Measurements from ENCODE around the gene APOA4.

GRCh38 chr11:116828632-116829524 lies 5.8 kb upstream of the APOA4 start:
- no peak for TF ChIP-seq CTCF (IDR thresholded peaks at IDR 0.05)
- peak in 1 of 2 experiments; percentile 39; a peak in 1 of 4 replicates for TF ChIP-seq EP300 (IDR thresholded peaks at IDR 0.05; ENCODE audit: borderline replicate concordance in 1 of 2, low read depth in 1 of 2, low read length in 1 of 2)
- TF ChIP-seq POLR2AphosphoS5 (IDR thresholded peaks at IDR 0.05; ENCODE audit: low read depth, low read length): no peak
- TF ChIP-seq EZH2phosphoT487 (IDR thresholded peaks at IDR 0.05; ENCODE audit: borderline replicate concordance, low read depth): no peak
- no peak for TF ChIP-seq YY1 (IDR thresholded peaks at IDR 0.05; ENCODE audit: low read depth)

Measured in SK-N-SH (cell line).